ENCODE results near the gene KAT5. TPM values are rescaled to one million over a fixed set of nuclear protein-coding genes. Genes with fewer than 3 reads are reported as not detected.
"Not testable (repeated sequence)": the region's sequence is repeated elsewhere in the genome, so short reads cannot be mapped to it uniquely, and the experiment has no call there.

Gene KAT5
- total and polyA plus RNA-seq, 4 donors = 45.3 to 95.3 (median 79.3) TPM

GRCh38 chr11:65722261-65722660 is 10.2 kb downstream of the KAT5 start:
- 90 to 91% methylated on average over 1 of the region's 1 CpG for WGBS, 2 donors
- H3K27me3 ChIP-seq (ENCODE audit: control insufficient read depth in 3 of 3, insufficient read depth in 3 of 3, low read length in 2 of 3) = no peaks in the 10 kb centered on the region
- H3K4me1 ChIP-seq (ENCODE audit: control insufficient read depth in 5 of 5, insufficient read depth in 5 of 5, low read length in 5 of 5) = peaks cover 0 to 17% (median 8%) of the 10 kb centered on the region in 5 donors
- no peak for DNase-seq
- peaks cover 5 to 25% (median 18%) of the 10 kb centered on the region in 4 donors for H3K36me3 ChIP-seq (ENCODE audit: control insufficient read depth in 4 of 4, insufficient read depth in 4 of 4, low read length in 4 of 4)
- no peaks in the 10 kb centered on the region for H3K9me3 ChIP-seq (ENCODE audit: control insufficient read depth in 4 of 4, insufficient read depth in 3 of 4, low read length in 3 of 4)
- no peak for TF ChIP-seq CTCF (IDR thresholded peaks at IDR 0.05; ENCODE audit: control extremely low read depth, extremely low read depth)
- no peak for ATAC-seq (ENCODE audit: insufficient read depth, low FRiP score)
- no peak overlapping the region for H3K4me3 ChIP-seq
- no peak overlapping the region for H3K27ac ChIP-seq (ENCODE audit: low read depth in 1 of 2, low read length in 1 of 2)
- no peak overlapping the region for H3K9ac ChIP-seq (ENCODE audit: insufficient read depth in 1 of 2, low read length in 2 of 2)

GRCh38 chr11:65726660-65727059 is 14.6 kb downstream of the KAT5 start:
- ATAC-seq (ENCODE audit: insufficient read depth, low FRiP score) (no peak), DNase-seq (no peak)
- H3K4me3 ChIP-seq = no peak overlapping the region
- no peaks in the 10 kb centered on the region for H3K36me3 ChIP-seq (ENCODE audit: control insufficient read depth in 4 of 4, insufficient read depth in 4 of 4, low read length in 4 of 4)
- no peak overlapping the region for H3K27ac ChIP-seq (ENCODE audit: low read depth in 1 of 2, low read length in 1 of 2)
- H3K9ac ChIP-seq (ENCODE audit: insufficient read depth in 1 of 2, low read length in 2 of 2) = peak overlapping the region in 1 of 2 donors; percentile 0
- H3K9me3 ChIP-seq (ENCODE audit: control insufficient read depth in 4 of 4, insufficient read depth in 3 of 4, low read length in 3 of 4) = no peaks in the 10 kb centered on the region
- no peaks in the 10 kb centered on the region for H3K27me3 ChIP-seq (ENCODE audit: control insufficient read depth in 3 of 3, insufficient read depth in 3 of 3, low read length in 2 of 3)
- no peak for TF ChIP-seq CTCF (IDR thresholded peaks at IDR 0.05; ENCODE audit: control extremely low read depth, extremely low read depth)
- 75 to 76% methylated on average over 6 of the region's 6 CpGs for WGBS, 2 donors
- H3K4me1 ChIP-seq (ENCODE audit: control insufficient read depth in 5 of 5, insufficient read depth in 5 of 5, low read length in 5 of 5) = no peaks in the 10 kb centered on the region

- TF ChIP-seq CTCF (IDR thresholded peaks at IDR 0.05; ENCODE audit: control extremely low read depth, extremely low read depth) = no peak
- no peak for ATAC-seq (ENCODE audit: insufficient read depth, low FRiP score)
- Histone ChIP-seq H3K27me3 (ENCODE audit: control insufficient read depth in 3 of 3, insufficient read depth in 3 of 3, low read length in 2 of 3) (no peaks in the 10 kb centered on the region), H3K4me3 (no peak overlapping the region), H3K9ac (ENCODE audit: insufficient read depth in 1 of 2, low read length in 2 of 2) (no peak overlapping the region), H3K27ac (ENCODE audit: low read depth in 1 of 2, low read length in 1 of 2) (no peak overlapping the region), H3K9me3 (ENCODE audit: control insufficient read depth in 4 of 4, insufficient read depth in 3 of 4, low read length in 3 of 4) (no peaks in the 10 kb centered on the region), H3K4me1 (ENCODE audit: control insufficient read depth in 5 of 5, insufficient read depth in 5 of 5, low read length in 5 of 5) (no peaks in the 10 kb centered on the region), H3K36me3 (ENCODE audit: control insufficient read depth in 4 of 4, insufficient read depth in 4 of 4, low read length in 4 of 4) (no peaks in the 10 kb centered on the region)
- DNase-seq = no peak
- WGBS, 2 donors = 89 to 97% methylated on average over 14 to 15 of the region's 15 CpGs
These were observed 15.8 kb downstream of the KAT5 start for GRCh38 chr11:65727865-65728264.

- H3K9ac ChIP-seq (ENCODE audit: insufficient read depth in 1 of 2, low read length in 2 of 2) = no peak overlapping the region
- H3K4me1 ChIP-seq (ENCODE audit: control insufficient read depth in 5 of 5, insufficient read depth in 5 of 5, low read length in 5 of 5) = no peaks in the 10 kb centered on the region
- H3K36me3 ChIP-seq (ENCODE audit: control insufficient read depth in 4 of 4, insufficient read depth in 4 of 4, low read length in 4 of 4) = no peaks in the 10 kb centered on the region
- WGBS, 2 donors = 50 to 78% methylated on average over 5 of the region's 5 CpGs
- TF ChIP-seq CTCF (IDR thresholded peaks at IDR 0.05; ENCODE audit: control extremely low read depth, extremely low read depth) = no peak
- no peak for DNase-seq
- no peak overlapping the region for H3K4me3 ChIP-seq
- H3K27ac ChIP-seq (ENCODE audit: low read depth in 1 of 2, low read length in 1 of 2) = no peak overlapping the region
- ATAC-seq (ENCODE audit: insufficient read depth, low FRiP score) = no peak
- H3K9me3 ChIP-seq (ENCODE audit: control insufficient read depth in 4 of 4, insufficient read depth in 3 of 4, low read length in 3 of 4) = no peaks in the 10 kb centered on the region
- no peaks in the 10 kb centered on the region for H3K27me3 ChIP-seq (ENCODE audit: control insufficient read depth in 3 of 3, insufficient read depth in 3 of 3, low read length in 2 of 3)
These were observed 18.4 kb downstream of the KAT5 start for GRCh38 chr11:65730461-65730860.

- ATAC-seq (ENCODE audit: insufficient read depth, low FRiP score); H3K36me3 ChIP-seq (ENCODE audit: control insufficient read depth in 4 of 4, insufficient read depth in 4 of 4, low read length in 4 of 4); H3K27ac ChIP-seq (ENCODE audit: low read depth in 1 of 2, low read length in 1 of 2); H3K27me3 ChIP-seq (ENCODE audit: control insufficient read depth in 3 of 3, insufficient read depth in 3 of 3, low read length in 2 of 3); H3K9me3 ChIP-seq (ENCODE audit: control insufficient read depth in 4 of 4, insufficient read depth in 3 of 4, low read length in 3 of 4); H3K4me3 ChIP-seq; H3K9ac ChIP-seq (ENCODE audit: insufficient read depth in 1 of 2, low read length in 2 of 2); DNase-seq; H3K4me1 ChIP-seq (ENCODE audit: control insufficient read depth in 5 of 5, insufficient read depth in 5 of 5, low read length in 5 of 5): not testable (repeated sequence)
- 80 to 85% methylated on average over 4 of the region's 4 CpGs for WGBS, 2 donors
These were observed 23.1 kb downstream of the KAT5 start for GRCh38 chr11:65735111-65735510.
